Spleen (tissue), 7 donors: ENCODE measurements around the gene ECT2L.

Experiments
- CTCF ChIP-seq, 11 experiments: fragments of 200-600 bp in 7 of 11; fragments of 450-650 bp in 4 of 11; sonication (generic) in 4 of 11; IDR thresholded peaks in 8 of 11; conservative IDR thresholded peaks in 3 of 11; 1 replicate in 7 of 11; 2 replicates in 4 of 11; pipeline versions ENCODE4 v1.4.0 to v1.8.0; 2016 to 2021; ENCODE audit warnings: antibody characterized with exemption in 11 of 11, inconsistent platforms in 4 of 11, mild to moderate bottlenecking in 1 of 11
- POLR2A ChIP-seq, 3 donors: fragments of 450-650 bp; IDR thresholded peaks; one replicate each; pipeline ENCODE4 v1.5.1; 2017; ENCODE audit warnings: antibody characterized with exemption in 3 of 3, mild to moderate bottlenecking in 1 of 3
- POLR2AphosphoS5 ChIP-seq, 3 donors: sonication (generic); formaldehyde crosslinking; IDR thresholded peaks; one replicate each; pipeline ENCODE4 v1.5.1; 2017; ENCODE audit warnings: antibody characterized with exemption in 3 of 3
- donor health status: DM: no; HTN: no; CAD: no; lungs with moderate emphysema.
- donor health status: DM: no; HTN: no; CAD: no.
- donor health status: DM: no; HTN: no; CAD: no.

- TF ChIP-seq CTCF (IDR thresholded peaks at IDR 0.05 in 8 of 11, conservative IDR thresholded peaks at IDR 0.05 in 3 of 11), result no peak
- TF ChIP-seq POLR2AphosphoS5 (IDR thresholded peaks at IDR 0.05), result no peak
- no peak for TF ChIP-seq POLR2A (IDR thresholded peaks at IDR 0.05)
These were observed 152.1 kb downstream of the ECT2L start for GRCh38 chr6:138948004-138948403.
